ENCODE results near the gene FES. TPM values are rescaled to one million over a fixed set of nuclear protein-coding genes. Genes with fewer than 3 reads are reported as not detected.

Gene FES
- total RNA-seq, 1 donor, result 17.3 TPM

DNA sequence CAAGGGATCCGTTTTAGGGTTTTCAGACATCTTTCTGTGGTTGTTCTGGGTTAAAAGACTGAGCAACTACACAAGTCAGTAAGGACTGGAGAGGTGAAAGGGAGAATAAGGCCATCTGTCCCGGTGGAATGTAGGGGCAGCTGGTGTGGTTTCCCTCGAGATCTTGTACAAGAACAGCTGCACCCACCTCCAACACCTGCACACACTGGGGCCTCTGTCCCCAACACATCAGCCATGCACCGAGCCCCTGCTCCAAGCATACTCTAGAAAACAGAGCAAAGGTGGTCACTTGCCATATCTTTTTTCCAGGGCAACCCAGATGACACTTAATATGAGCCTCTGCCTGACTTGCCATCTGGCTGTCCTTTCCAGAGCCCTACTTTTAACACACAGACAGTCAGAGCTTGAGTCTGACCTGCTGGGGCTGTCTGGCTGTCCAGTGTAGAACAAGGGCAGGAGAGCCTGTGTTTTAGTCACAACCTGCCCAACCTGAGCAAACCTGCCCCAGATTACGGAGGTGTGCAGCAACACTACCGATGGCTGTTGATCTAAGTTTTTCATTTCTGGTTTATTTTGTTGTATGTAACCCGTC, 31.0 kb downstream of the FES start:
- DNase-seq (ENCODE audit: low read depth), result no peak
- TF ChIP-seq, protein P1, sequence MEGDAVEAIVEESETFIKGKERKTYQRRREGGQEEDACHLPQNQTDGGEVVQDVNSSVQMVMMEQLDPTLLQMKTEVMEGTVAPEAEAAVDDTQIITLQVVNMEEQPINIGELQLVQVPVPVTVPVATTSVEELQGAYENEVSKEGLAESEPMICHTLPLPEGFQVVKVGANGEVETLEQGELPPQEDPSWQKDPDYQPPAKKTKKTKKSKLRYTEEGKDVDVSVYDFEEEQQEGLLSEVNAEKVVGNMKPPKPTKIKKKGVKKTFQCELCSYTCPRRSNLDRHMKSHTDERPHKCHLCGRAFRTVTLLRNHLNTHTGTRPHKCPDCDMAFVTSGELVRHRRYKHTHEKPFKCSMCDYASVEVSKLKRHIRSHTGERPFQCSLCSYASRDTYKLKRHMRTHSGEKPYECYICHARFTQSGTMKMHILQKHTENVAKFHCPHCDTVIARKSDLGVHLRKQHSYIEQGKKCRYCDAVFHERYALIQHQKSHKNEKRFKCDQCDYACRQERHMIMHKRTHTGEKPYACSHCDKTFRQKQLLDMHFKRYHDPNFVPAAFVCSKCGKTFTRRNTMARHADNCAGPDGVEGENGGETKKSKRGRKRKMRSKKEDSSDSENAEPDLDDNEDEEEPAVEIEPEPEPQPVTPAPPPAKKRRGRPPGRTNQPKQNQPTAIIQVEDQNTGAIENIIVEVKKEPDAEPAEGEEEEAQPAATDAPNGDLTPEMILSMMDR (IDR thresholded peaks at IDR 0.05; ENCODE audit: insufficient read depth, low read depth, low read length), result no peak
- H3K4me3 ChIP-seq (ENCODE audit: low read depth, low read length), result no peak overlapping the region

DNA sequence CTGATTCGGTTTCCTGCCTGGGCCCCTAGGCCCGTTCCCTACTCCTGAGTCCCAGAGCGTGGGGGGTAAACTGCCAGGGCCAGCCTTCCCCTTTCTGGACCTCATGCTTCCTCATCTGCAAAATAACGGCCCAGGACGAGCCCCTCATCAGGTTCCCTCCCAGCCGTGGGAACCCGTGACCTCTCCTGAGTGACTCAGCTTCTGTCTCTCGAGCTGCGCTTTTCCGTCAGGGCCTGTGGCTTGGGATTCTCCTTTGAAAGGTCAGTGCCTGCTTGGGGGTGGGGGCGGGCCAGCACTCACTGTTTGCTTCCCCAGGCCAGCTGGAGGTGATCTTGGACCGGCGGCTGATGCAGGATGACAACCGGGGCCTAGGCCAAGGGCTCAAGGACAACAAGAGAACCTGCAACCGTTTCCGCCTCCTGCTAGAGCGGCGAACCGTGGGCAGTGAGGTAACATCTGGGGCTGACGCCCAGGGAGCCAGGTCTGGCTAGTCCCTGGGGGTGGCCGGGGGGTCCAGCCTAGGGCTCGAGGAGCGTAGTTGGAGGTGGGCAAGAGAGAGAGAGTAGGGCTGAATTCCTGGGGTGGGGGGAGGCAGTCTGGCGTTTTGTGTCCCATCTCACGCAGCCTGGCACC, 31.6 kb downstream of the FES start:
- TF ChIP-seq, protein P1 (IDR thresholded peaks at IDR 0.05; ENCODE audit: insufficient read depth, low read depth, low read length), result no peak
- H3K4me3 ChIP-seq (ENCODE audit: low read depth, low read length), result no peak overlapping the region
- DNase-seq (ENCODE audit: low read depth), result peak; percentile 32

DNA sequence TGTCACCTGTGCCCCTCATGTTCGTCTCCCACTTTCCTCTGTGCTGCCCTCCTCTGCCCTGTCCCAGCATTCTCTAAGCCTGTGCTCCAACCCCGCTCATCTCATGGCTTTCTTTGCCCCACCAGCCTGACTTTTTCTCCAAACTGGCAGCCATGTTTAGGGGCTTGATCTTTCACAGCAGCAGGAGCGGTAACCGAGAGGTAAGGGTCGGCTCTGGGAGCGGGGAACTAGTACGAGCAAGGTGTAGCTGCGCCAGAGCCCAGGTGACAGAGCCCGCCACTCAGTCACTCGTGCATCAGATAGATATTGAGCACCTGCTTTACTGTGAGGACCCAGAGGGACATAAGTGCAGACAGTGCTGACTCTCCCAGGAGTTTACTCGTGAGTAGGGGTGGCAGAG, 32.2 kb downstream of the FES start:
- no peak overlapping the region for H3K4me3 ChIP-seq (ENCODE audit: low read depth, low read length)
- TF ChIP-seq, protein P1 (IDR thresholded peaks at IDR 0.05; ENCODE audit: insufficient read depth, low read depth, low read length), result no peak
- DNase-seq (ENCODE audit: low read depth), result no peak

DNA sequence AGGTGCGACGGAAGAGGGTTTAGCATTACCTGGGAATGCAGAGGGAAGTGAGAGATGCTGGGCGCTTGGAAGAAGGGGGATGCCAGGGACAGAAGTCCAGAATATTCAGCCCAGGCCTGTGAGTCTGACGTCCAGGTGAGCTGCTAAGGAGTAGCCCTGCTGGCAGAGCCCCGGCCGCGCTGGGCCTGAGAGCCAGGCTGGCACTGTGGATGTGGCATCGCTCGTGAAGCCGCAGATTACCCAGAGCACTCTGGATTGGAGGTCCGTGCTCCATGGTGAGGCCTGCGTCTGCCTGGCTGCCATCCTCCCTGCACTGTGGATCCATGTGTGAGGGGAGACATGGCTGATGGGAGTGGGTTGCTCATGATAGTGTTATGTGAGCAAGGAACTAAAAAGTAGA, 33.3 kb downstream of the FES start:
- no peak for DNase-seq (ENCODE audit: low read depth)
- no peak overlapping the region for H3K4me3 ChIP-seq (ENCODE audit: low read depth, low read length)
- TF ChIP-seq, protein P1 (IDR thresholded peaks at IDR 0.05; ENCODE audit: insufficient read depth, low read depth, low read length), result no peak

DNA sequence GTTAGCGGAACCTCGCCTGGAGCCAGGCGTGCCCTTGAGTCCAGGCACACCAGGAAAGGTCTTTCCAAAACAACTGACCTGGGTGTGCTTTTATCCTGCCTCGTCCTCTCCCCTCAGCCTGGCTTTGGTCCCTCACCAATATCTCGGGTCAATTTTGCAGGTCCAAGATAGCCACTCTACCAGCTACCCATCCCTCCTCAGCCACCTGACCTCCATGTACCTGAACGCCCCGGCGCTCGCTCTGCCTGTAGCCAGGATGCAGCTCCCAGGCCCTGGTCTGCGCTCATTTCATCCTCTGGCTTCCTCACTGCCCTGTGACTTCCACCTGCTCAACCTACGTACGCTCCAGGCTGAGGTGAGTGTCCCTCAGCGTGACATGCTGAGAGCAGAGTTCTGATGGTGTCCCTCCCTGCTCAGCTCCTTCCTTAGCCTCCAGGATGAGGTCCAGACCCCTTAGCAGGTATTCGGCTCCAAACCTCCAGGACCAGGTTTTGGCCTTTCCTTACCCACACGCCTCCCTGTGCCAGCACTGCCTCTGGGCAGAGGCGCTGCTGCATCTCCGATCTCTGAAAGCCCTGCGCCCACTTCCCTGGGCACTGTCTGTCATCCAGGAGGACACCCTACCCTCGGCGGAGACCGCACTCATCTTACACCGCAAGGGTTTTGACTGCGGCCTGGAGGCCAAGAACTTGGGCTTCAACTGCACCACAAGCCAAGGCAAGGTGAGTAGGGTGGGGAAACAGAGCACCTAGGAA, 33.9 kb downstream of the FES start:
- no peak overlapping the region for H3K4me3 ChIP-seq (ENCODE audit: low read depth, low read length)
- no peak for DNase-seq (ENCODE audit: low read depth)
- TF ChIP-seq, protein P1 (IDR thresholded peaks at IDR 0.05; ENCODE audit: insufficient read depth, low read depth, low read length), result no peak

DNA sequence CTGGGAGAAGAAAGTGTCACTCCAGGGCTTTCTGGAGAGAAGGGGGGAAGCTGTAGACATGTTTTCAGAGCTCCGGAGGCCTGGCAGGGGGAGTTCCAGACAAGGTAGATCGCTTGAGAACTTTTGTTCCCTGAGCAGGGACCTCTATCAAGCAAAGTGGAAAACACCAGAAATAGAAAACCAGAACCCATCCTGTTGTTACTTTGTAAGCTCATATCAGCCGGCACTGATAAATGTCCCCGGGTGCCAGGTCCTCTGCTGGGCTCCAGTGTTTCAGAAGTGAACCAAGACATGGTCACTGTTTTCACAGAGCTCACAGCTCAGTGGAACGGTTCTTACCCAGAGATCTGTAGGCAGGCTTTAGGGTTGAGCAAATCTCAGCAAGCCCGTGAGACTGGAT, 34.5 kb downstream of the FES start:
- no peak overlapping the region for H3K4me3 ChIP-seq (ENCODE audit: low read depth, low read length)
- no peak for DNase-seq (ENCODE audit: low read depth)
- TF ChIP-seq, protein P1 (IDR thresholded peaks at IDR 0.05; ENCODE audit: insufficient read depth, low read depth, low read length), result no peak

All from fibroblast of villous mesenchyme (primary cell).